Colonic mucosa (tissue), 4 donors: ENCODE data around the gene BATF. TPM values are rescaled to one million over a fixed set of nuclear protein-coding genes. Genes with fewer than 3 reads are reported as not detected.

Source experiments
- DNase-seq: peaks from one replicate; pipeline ENCODE4 v3.0.0-alpha.2; 2020
- H3K27ac ChIP-seq: fragments of 200-600 bp; one replicate; pipeline ENCODE4 v1.8.0; 2021
- H3K27me3 ChIP-seq: fragments of 200-600 bp; one replicate; pipeline ENCODE4 v1.8.0; 2021
- H3K36me3 ChIP-seq: fragments of 200-600 bp; one replicate; pipeline ENCODE4 v1.8.0; 2021
- H3K4me1 ChIP-seq: fragments of 200-600 bp; one replicate; pipeline ENCODE4 v1.8.0; 2021; ENCODE audit warnings: mild to moderate bottlenecking
- H3K4me3 ChIP-seq: fragments of 200-600 bp; one replicate; pipeline ENCODE4 v1.8.0; 2021
- H3K9ac ChIP-seq, 2 donors: one replicate each; pipeline ENCODE4 v1.7.0; 2013; ENCODE audit warnings: control low read depth in 2 of 2, low read depth in 2 of 2, low read length in 2 of 2
- H3K9me3 ChIP-seq: fragments of 200-600 bp; one replicate; pipeline ENCODE4 v1.8.0; 2021
- CTCF ChIP-seq: fragments of 200-600 bp; IDR thresholded peaks from one replicate; pipeline ENCODE4 v1.8.0; 2022; ENCODE audit warnings: antibody characterized with exemption, mild to moderate bottlenecking
- intact Hi-C: fragments of 100-400 bp; cut with DNase I; formaldehyde crosslinking; loops from one replicate; pipeline ENCODE4 v1.14.1; 2022
- total RNA-seq, 2 donors: library from RNA; stranded (reverse); fragmentation: NEBNext Ultra II Directional in 1 of 2; extraction: Animal tissue kit (Norgen Biotek cat#: 25700) in 1 of 2; gene quantifications; one replicate each; pipeline ENCODE4 v1.2.1, GENCODE V29; 2021
- donor health status: healthy.
- donor health status: DM: no; HTN: no; CAD: no.
- donor health status: DM: no; HTN: no; CAD: no.

BATF gene
- total RNA-seq, 2 donors from 2014 or later = 0.77 to 1.3 TPM

DNA sequence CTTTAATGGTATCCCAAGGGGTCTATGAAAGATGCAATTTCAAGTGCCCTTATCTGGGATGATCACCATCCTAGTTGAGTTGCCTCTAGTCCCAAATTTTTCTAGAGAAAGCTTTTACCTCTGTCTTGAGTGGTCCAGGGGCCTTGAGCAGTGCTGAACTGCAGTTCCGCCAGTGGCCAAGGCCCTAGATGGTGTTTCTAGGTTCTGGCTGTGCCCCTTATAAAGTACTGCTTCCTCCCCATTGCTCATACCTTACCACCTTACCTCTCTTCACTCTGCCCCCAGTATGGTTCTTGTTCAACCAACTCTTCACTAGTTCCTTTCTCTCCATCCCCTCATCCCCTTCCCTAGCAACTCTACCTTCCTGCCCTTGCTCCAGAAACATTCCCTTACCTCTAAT is 3.7 kb downstream of the BATF start:
- Histone ChIP-seq H3K9ac (no peak overlapping the region), H3K27ac (no peak overlapping the region), H3K4me3 (no peak overlapping the region), H3K4me1 (no peaks in the 10 kb centered on the region), H3K9me3 (no peaks in the 10 kb centered on the region), H3K36me3 (no peaks in the 10 kb centered on the region), H3K27me3 (no peaks in the 10 kb centered on the region)
- TF ChIP-seq CTCF = no peak
- intact Hi-C loops = no loop called here
- no peak for DNase-seq

GRCh38 chr14:75527449-75528163 is 5.3 kb downstream of the BATF start:
- no peaks in the 10 kb centered on the region for H3K9me3 ChIP-seq
- intact Hi-C loops = no loop called here
- H3K36me3 ChIP-seq = no peaks in the 10 kb centered on the region
- no peak for DNase-seq
- TF ChIP-seq CTCF = no peak
- H3K9ac ChIP-seq = no peak overlapping the region
- H3K4me1 ChIP-seq = no peaks in the 10 kb centered on the region
- H3K27ac ChIP-seq = no peak overlapping the region
- H3K27me3 ChIP-seq = no peaks in the 10 kb centered on the region
- no peak overlapping the region for H3K4me3 ChIP-seq

DNA sequence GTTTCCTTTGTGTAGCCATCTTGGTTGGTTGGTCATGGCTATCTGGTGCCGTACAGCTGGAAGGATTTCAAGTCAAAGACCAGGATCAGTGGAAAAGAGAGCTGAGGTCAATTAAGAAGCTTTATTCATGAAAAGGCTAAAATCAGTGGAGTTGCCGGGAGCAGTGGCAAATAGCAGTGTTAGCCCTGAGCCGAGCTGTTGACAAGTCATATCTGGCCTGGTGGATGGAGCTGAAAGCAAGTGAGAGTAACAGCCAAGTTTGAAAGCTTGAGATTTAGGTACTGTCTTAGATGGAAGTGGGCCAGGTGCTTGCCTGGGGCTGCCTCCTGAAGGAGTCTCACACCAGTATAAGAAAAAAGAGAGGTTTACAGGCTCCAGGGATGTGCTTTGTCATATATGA is 9.0 kb downstream of the BATF start:
- Histone ChIP-seq H3K36me3 (no peaks in the 10 kb centered on the region), H3K27me3 (no peaks in the 10 kb centered on the region), H3K4me1 (no peaks in the 10 kb centered on the region), H3K9me3 (no peaks in the 10 kb centered on the region), H3K27ac (no peak overlapping the region), H3K9ac (no peak overlapping the region), H3K4me3 (no peak overlapping the region)
- intact Hi-C loops = no loop called here
- no peak for TF ChIP-seq CTCF
- DNase-seq = no peak

- Histone ChIP-seq H3K27me3 (no peaks in the 10 kb centered on the region), H3K27ac (no peak overlapping the region), H3K9me3 (no peaks in the 10 kb centered on the region), H3K9ac (no peak overlapping the region), H3K36me3 (no peaks in the 10 kb centered on the region), H3K4me3 (no peak overlapping the region), H3K4me1 (no peaks in the 10 kb centered on the region)
- intact Hi-C loops = no loop called here
- no peak for DNase-seq
- TF ChIP-seq CTCF = no peak
These were observed 9.5 kb downstream of the BATF start for GRCh38 chr14:75531660-75532317.

DNA sequence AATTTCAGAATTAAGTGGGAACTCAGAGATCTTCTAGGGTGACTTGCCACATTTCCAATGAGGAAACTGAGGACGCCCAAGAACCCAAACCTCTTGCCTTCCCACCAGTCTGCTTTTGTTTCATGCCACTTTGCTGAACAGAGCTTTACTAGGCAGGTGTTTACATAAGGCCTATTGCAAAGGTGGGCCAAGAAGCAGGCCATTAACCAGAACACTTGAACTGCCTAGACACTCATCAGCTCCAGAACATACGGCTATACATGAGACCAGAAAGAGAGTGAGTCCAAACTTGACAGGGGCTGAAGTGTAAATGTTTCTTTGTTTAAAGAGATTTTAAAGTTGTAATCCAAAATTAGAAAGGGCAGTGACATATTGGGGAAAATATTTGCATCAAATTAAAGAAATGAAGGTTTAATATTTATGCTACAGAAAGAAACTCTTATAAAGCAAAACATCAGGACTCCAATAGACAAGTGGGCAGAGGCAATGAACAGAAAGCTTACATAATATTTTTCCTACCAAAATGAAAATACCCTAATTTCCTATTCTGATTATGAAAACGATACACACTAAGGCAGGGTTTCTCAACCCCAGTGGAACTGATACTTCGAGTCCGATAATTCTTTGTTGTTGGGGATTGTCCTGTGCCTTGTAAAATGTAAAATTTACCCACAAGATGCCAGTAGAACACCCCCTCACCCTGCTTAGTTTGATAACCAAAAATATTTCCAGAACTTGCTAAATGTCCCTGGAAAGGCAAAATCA is 11.7 kb downstream of the BATF start:
- Histone ChIP-seq H3K36me3 (no peaks in the 10 kb centered on the region), H3K27me3 (no peaks in the 10 kb centered on the region), H3K9ac (no peak overlapping the region), H3K4me1 (no peaks in the 10 kb centered on the region), H3K9me3 (no peaks in the 10 kb centered on the region), H3K4me3 (no peak overlapping the region), H3K27ac (no peak overlapping the region)
- intact Hi-C loops = no loop called here
- no peak for DNase-seq
- no peak for TF ChIP-seq CTCF
